A673 (cell line): ENCODE data around the gene PGP.

Experiments used
- EZH2 ChIP-seq: fragments of 200-600 bp; sonication (generic); IDR thresholded peaks from 2 replicates; pipeline ENCODE4 v1.6.1; 2017; ENCODE audit warnings: borderline replicate concordance, low read depth, mild to moderate bottlenecking, mixed read lengths, antibody characterized with exemption, low read length; ENCODE audit not compliant: poor library complexity, severe bottlenecking
- TF ChIP-seq, protein P1 (sequence below): fragments of 300-800, 200-600 bp; sonication (generic); conservative IDR thresholded peaks from 2 replicates; pipeline ENCODE4 v1.5.1; 2017; ENCODE audit warnings: low read depth, mild to moderate bottlenecking, antibody characterized with exemption, low read length, moderate library complexity, mixed read lengths

DNA sequence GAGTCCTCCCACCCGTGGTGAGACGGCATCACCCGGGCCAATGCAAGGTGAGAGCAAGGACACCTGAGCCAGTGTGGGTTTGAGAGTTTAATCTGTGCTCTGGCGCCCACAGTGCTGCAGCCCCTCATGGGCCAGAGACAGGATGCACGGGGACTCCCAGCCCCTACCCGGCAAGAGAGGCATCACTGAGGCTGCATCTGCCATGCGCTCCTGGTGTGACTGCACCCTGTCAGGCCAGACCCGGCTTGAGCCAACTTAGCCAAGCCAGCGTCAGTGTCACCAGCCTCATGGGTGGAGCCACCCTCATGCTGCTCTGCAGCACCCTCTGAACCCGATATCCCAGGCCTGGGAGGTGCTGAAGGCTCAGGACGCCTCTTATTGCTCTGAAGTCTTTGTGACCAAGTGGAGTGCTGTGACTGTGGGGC, 2.7 kb downstream of the PGP start:
- TF ChIP-seq, protein P1, sequence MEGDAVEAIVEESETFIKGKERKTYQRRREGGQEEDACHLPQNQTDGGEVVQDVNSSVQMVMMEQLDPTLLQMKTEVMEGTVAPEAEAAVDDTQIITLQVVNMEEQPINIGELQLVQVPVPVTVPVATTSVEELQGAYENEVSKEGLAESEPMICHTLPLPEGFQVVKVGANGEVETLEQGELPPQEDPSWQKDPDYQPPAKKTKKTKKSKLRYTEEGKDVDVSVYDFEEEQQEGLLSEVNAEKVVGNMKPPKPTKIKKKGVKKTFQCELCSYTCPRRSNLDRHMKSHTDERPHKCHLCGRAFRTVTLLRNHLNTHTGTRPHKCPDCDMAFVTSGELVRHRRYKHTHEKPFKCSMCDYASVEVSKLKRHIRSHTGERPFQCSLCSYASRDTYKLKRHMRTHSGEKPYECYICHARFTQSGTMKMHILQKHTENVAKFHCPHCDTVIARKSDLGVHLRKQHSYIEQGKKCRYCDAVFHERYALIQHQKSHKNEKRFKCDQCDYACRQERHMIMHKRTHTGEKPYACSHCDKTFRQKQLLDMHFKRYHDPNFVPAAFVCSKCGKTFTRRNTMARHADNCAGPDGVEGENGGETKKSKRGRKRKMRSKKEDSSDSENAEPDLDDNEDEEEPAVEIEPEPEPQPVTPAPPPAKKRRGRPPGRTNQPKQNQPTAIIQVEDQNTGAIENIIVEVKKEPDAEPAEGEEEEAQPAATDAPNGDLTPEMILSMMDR: no peak
- no peak for TF ChIP-seq EZH2
